Calu3 (cell line): ENCODE data around the gene DZANK1. TPM values are rescaled to one million over a fixed set of nuclear protein-coding genes. Genes with fewer than 3 reads are reported as not detected.
"Not testable (repeated sequence)": the region's sequence is repeated elsewhere in the genome, so short reads cannot be mapped to it uniquely, and the experiment has no call there.

Experiments
- BruUV-seq: library from RNA; stranded (reverse); fragments of 400-500 nt; replicated peaks from 2 replicates; lab custom pipeline; 2021; lab: Mats Ljungman, UMichigan
- CTCF ChIA-PET: fragments of 300-600 bp; sonication (Branson Sonifier 250); formaldehyde crosslinking; loops from one replicate; lab custom pipeline; 2022; ENCODE audit warnings: antibody characterized with exemption; lab: Charles Lee
- DNase-seq: peaks from one replicate; pipeline ENCODE4 v3.0.0; 2022
- H3K27ac Mint-ChIP-seq: one replicate; pipeline ENCODE4 v1.8.0; 2022; ENCODE audit warnings: mixed read lengths; ENCODE audit not compliant: unreplicated experiment
- H3K27me3 Mint-ChIP-seq: one replicate; pipeline ENCODE4 v1.8.0; 2022; ENCODE audit warnings: mixed read lengths; ENCODE audit not compliant: unreplicated experiment
- H3K36me3 Mint-ChIP-seq: one replicate; pipeline ENCODE4 v1.8.0; 2022; ENCODE audit warnings: mild to moderate bottlenecking, moderate library complexity, mixed read lengths; ENCODE audit not compliant: insufficient read depth, unreplicated experiment
- H3K4me1 Mint-ChIP-seq: one replicate; pipeline ENCODE4 v1.8.0; 2022; ENCODE audit warnings: mild to moderate bottlenecking, low read depth, mixed read lengths; ENCODE audit not compliant: unreplicated experiment
- H3K4me3 Mint-ChIP-seq: one replicate; pipeline ENCODE4 v1.8.0; 2022; ENCODE audit warnings: mild to moderate bottlenecking, low read depth, moderate library complexity, mixed read lengths; ENCODE audit not compliant: unreplicated experiment
- H3K9me3 Mint-ChIP-seq: one replicate; pipeline ENCODE4 v1.8.0; 2022; ENCODE audit warnings: low read depth, mixed read lengths; ENCODE audit not compliant: unreplicated experiment
- intact Hi-C: fragments of 100-400 bp; cut with micrococcal nuclease; formaldehyde crosslinking; loops from one replicate; pipeline ENCODE4 v1.10.0; 2022; ENCODE audit not compliant: unreplicated experiment
- total RNA-seq: library from RNA; stranded (reverse); gene quantifications from 2 replicates; pipeline ENCODE4 v1.2.3, GENCODE V29; 2022
- TF ChIP-seq, protein P1 (sequence below): fragments of 200-600 bp; IDR thresholded peaks from one replicate; pipeline ENCODE4 v1.8.0; 2022; ENCODE audit warnings: antibody characterized with exemption; ENCODE audit not compliant: unreplicated experiment

DZANK1 gene
- total RNA-seq, 1 experiment from 2014 or later, result 1.0 TPM

DNA sequence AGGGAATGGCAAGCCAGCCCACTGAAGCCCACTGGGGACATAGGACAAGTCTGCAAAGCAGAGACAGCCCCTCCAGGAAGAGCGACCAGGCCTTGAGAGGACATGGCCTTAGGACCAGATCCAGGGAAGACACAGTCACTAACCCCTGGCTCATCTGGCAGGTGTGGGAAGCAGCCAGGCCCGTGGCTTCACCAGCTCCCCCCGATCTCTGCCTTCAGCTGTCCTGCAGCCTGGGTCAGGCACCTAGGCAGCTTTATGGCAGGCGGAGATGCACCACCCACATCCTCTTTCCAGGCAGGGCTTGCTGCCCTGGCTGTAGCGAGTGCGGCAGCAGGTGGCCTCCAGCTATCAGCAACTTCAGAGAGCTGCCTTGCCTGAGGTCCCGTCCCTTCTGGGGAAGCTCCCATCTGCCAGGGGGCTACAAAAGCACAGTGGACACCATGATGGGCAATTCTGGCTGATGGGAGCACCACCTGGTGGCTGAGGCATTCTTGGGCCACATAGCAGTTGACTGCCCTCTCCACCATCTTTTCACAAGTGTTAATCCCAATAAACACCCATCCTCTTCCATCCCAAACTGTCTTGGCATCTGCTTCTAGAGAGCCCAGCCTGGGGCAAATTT lies 85.8 kb downstream of the DZANK1 start:
- TF ChIP-seq, protein P1, sequence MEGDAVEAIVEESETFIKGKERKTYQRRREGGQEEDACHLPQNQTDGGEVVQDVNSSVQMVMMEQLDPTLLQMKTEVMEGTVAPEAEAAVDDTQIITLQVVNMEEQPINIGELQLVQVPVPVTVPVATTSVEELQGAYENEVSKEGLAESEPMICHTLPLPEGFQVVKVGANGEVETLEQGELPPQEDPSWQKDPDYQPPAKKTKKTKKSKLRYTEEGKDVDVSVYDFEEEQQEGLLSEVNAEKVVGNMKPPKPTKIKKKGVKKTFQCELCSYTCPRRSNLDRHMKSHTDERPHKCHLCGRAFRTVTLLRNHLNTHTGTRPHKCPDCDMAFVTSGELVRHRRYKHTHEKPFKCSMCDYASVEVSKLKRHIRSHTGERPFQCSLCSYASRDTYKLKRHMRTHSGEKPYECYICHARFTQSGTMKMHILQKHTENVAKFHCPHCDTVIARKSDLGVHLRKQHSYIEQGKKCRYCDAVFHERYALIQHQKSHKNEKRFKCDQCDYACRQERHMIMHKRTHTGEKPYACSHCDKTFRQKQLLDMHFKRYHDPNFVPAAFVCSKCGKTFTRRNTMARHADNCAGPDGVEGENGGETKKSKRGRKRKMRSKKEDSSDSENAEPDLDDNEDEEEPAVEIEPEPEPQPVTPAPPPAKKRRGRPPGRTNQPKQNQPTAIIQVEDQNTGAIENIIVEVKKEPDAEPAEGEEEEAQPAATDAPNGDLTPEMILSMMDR, result no peak
- no peak overlapping the region for H3K27ac Mint-ChIP-seq
- CTCF ChIA-PET, result interaction anchor here (0.6 kb wide), 1 partner anchor 31 kb away, joined by 3 read pairs; no protein-coding TSS in a partner anchor
- intact Hi-C loops, result no loop called here
- H3K36me3 Mint-ChIP-seq, result no peaks in the 10 kb centered on the region
- H3K27me3 Mint-ChIP-seq, result no peaks in the 10 kb centered on the region
- no TSS peak for BruUV-seq
- no peaks in the 10 kb centered on the region for H3K9me3 Mint-ChIP-seq
- DNase-seq, result no peak
- no peak overlapping the region for H3K4me3 Mint-ChIP-seq
- no peaks in the 10 kb centered on the region for H3K4me1 Mint-ChIP-seq

GRCh38 chr20:18377896-18378481 lies 88.8 kb downstream of the DZANK1 start:
- Mint-ChIP-seq H3K4me1 (no peaks in the 10 kb centered on the region), H3K9me3 (no peaks in the 10 kb centered on the region), H3K36me3 (no peaks in the 10 kb centered on the region), H3K4me3 (no peak overlapping the region), H3K27me3 (no peaks in the 10 kb centered on the region), H3K27ac (no peak overlapping the region)
- TF ChIP-seq, protein P1, result no peak
- no peak for DNase-seq
- intact Hi-C loops, result no loop called here
- CTCF ChIA-PET, result no interaction called here
- BruUV-seq, result no TSS peak

GRCh38 chr20:18375551-18375950 lies 91.3 kb downstream of the DZANK1 start:
- not testable (repeated sequence) for H3K9me3 Mint-ChIP-seq, BruUV-seq, H3K4me1 Mint-ChIP-seq

DNA sequence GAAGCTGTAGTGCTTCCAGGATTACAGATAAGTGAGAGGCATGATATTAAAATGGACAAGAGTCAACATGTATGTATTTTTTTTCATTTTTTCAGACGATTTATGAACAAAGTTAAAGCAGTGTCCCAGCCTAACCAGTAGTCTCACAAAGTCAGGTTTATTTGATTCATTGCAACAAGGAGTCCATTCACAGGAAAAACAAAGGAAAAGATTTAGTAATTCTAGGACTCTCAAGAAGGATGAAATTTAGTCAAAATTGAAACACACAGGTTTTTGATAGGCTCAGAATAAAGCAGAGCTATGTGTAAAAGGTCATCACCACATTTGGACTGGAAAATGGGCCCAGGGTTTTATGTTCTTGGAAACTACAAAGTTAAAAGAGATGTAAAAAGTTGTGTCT lies 94.5 kb downstream of the DZANK1 start:
- intact Hi-C loops, result no loop called here
- BruUV-seq, result no TSS peak

More at GRCh38 chr20:18375551-18375950, 91.3 kb downstream of the DZANK1 start:
- CTCF ChIA-PET, DNase-seq, H3K36me3 Mint-ChIP-seq, intact Hi-C loops, H3K27ac Mint-ChIP-seq, H3K27me3 Mint-ChIP-seq, H3K4me3 Mint-ChIP-seq: not testable (repeated sequence)

More for the DNA sequence above, 94.5 kb downstream of the DZANK1 start:
- H3K27ac Mint-ChIP-seq, result no peak overlapping the region
- H3K9me3 Mint-ChIP-seq, result no peaks in the 10 kb centered on the region
- H3K4me3 Mint-ChIP-seq, result no peak overlapping the region
- H3K4me1 Mint-ChIP-seq, result no peaks in the 10 kb centered on the region
- TF ChIP-seq, protein P1, result no peak
- CTCF ChIA-PET, result no interaction called here
- no peaks in the 10 kb centered on the region for H3K36me3 Mint-ChIP-seq
- no peak for DNase-seq
- no peaks in the 10 kb centered on the region for H3K27me3 Mint-ChIP-seq
